Measurements from ENCODE around the gene PCSK6. TPM values are rescaled to one million over a fixed set of nuclear protein-coding genes. Genes with fewer than 3 reads are reported as not detected.

The PCSK6 gene
- total and polyA plus RNA-seq, 2 of the 8 experiments (the other 6 are each of a cell fraction or from before 2014, with no cell fraction given) = 1.9 to 4.0 TPM

- ChIA-PET POLR2A (ENCODE audit: partially characterized antibody) (no interaction called here), CTCF (ENCODE audit: partially characterized antibody) (interaction anchor here (0.7 kb wide), 1 partner anchor 165 kb away, joined by 3 read pairs; no protein-coding TSS in a partner anchor)
- H2BK120ac ChIP-seq (replicated peaks; ENCODE audit: low read depth, low read length) = no peak overlapping the region
- no peak for TF ChIP-seq TAF1 (IDR thresholded peaks at IDR 0.05; ENCODE audit: low read depth, low read length)
- TF ChIP-seq TBP (IDR thresholded peaks at IDR 0.05; ENCODE audit: low read depth, low read length) = no peak
- no peak for TF ChIP-seq RXRA (IDR thresholded peaks at IDR 0.05; ENCODE audit: insufficient read depth, low read depth, low read length)
- TF ChIP-seq ASH2L (IDR thresholded peaks at IDR 0.05; ENCODE audit: low read length) = no peak
- TF ChIP-seq SIX5 (IDR thresholded peaks at IDR 0.05; ENCODE audit: low read depth, low read length) = no peak
- no peak for TF ChIP-seq CBX5 (IDR thresholded peaks at IDR 0.05; ENCODE audit: low read depth, low read length)
- no peak for TF ChIP-seq ZNF274 (IDR thresholded peaks at IDR 0.05; ENCODE audit: borderline replicate concordance, extremely low read depth, low read length)
- TF ChIP-seq CBX8 (IDR thresholded peaks at IDR 0.05; ENCODE audit: borderline replicate concordance, low read depth, low read length) = no peak
- TF ChIP-seq EGR1 (IDR thresholded peaks at IDR 0.05; ENCODE audit: borderline replicate concordance, low read depth, low read length) = no peak
- no peaks in the 10 kb centered on the region; a peak in 1 of 7 replicates for H3K27me3 ChIP-seq (replicated peaks in 1 of 4; ENCODE audit: control insufficient read depth in 3 of 4, extremely low read depth in 1 of 4, insufficient read depth in 3 of 4, low read length in 3 of 4)
- H3K18ac ChIP-seq (ENCODE audit: extremely low read depth, low read length) = no peak overlapping the region
- H3K9me3 ChIP-seq (ENCODE audit: insufficient read depth in 2 of 2, low read depth in 1 of 2, low read length in 1 of 2) = no peaks in the 10 kb centered on the region
- H2BK15ac ChIP-seq (ENCODE audit: low read length) = no peak overlapping the region
- DNase-seq (ENCODE audit: low read depth in 1 of 2, low spot score in 2 of 2) = no peak
- no peak overlapping the region for H2BK12ac ChIP-seq (ENCODE audit: low read depth, low read length)
- H3K9ac ChIP-seq (replicated peaks in 1 of 4; ENCODE audit: extremely low read depth in 1 of 4, low read depth in 3 of 4, low read length in 3 of 4) = no peak overlapping the region
- H4K8ac ChIP-seq (ENCODE audit: extremely low read depth, insufficient read depth, low read length) = no peak overlapping the region
- no peak overlapping the region for H4K91ac ChIP-seq (replicated peaks; ENCODE audit: insufficient read length, low read length)
- H2AFZ ChIP-seq (ENCODE audit: low read length) = no peak overlapping the region
- no peak overlapping the region for H3K4ac ChIP-seq (replicated peaks; ENCODE audit: insufficient read length, low read depth, low read length)
- no peak overlapping the region for H2AK5ac ChIP-seq (ENCODE audit: low read depth, low read length)
- H3K4me1 ChIP-seq (replicated peaks in 1 of 4; ENCODE audit: control insufficient read depth in 3 of 4, insufficient read depth in 4 of 4, low read length in 3 of 4) = no peaks in the 10 kb centered on the region
- no peak overlapping the region for H3K4me2 ChIP-seq (ENCODE audit: insufficient read depth in 1 of 2, low read depth in 2 of 2, low read length in 2 of 2)
- no peak overlapping the region for H4K5ac ChIP-seq (ENCODE audit: insufficient read length, low read depth, low read length)
- no peak overlapping the region for H3K27ac ChIP-seq (ENCODE audit: low read depth, low read length)
- no peak overlapping the region for H2BK20ac ChIP-seq (ENCODE audit: low read length)
- H2BK5ac ChIP-seq (ENCODE audit: low read depth, low read length) = no peak overlapping the region
- H3K79me1 ChIP-seq (ENCODE audit: low read depth, low read length) = no peaks in the 10 kb centered on the region; the same call in 1 of the 2 replicates
- no peaks in the 10 kb centered on the region for H4K20me1 ChIP-seq (replicated peaks in 1 of 2; ENCODE audit: control insufficient read depth in 1 of 2, insufficient read depth in 2 of 2, low read length in 2 of 2)
- H3K79me2 ChIP-seq (ENCODE audit: control insufficient read depth in 1 of 2, insufficient read depth in 2 of 2, low read length in 2 of 2) = no peaks in the 10 kb centered on the region
- no peak for FAIRE-seq
- H3K14ac ChIP-seq (ENCODE audit: insufficient read length) = no peak overlapping the region
- no peaks in the 10 kb centered on the region for H3K23me2 ChIP-seq (ENCODE audit: low read depth, low read length)
- H3K56ac ChIP-seq (replicated peaks; ENCODE audit: insufficient read length, low read depth, low read length) = no peak overlapping the region
- 85% methylated on average over 7 of the region's 7 CpGs; no CpG with 5 or more reads in 1 of the 2 experiments for WGBS, 2 experiments (ENCODE audit: extremely low coverage in 1 of 2, insufficient coverage in 1 of 2, insufficient read length in 1 of 2, insufficient replicate concordance in 2 of 2, low coverage in 1 of 2, low lambda C conversion rate in 2 of 2, missing lambda C conversion rate in 1 of 2)
- no peaks in the 10 kb centered on the region for H3K36me3 ChIP-seq (ENCODE audit: control insufficient read depth in 2 of 4, insufficient read depth in 4 of 4, low read length in 3 of 4)
- H3K23ac ChIP-seq (ENCODE audit: insufficient read length) = no peak overlapping the region
- no peak overlapping the region for H3K4me3 ChIP-seq (ENCODE audit: extremely low read depth in 1 of 4, insufficient read depth in 2 of 4, low read depth in 3 of 4, low read length in 4 of 4)
These were observed 14.5 kb downstream of the PCSK6 start for GRCh38 chr15:101474983-101475382.

All from H1 (cell line).